GM20000 (cell line): ENCODE results near the gene WWC2.
"Not testable (repeated sequence)": the region's sequence is repeated elsewhere in the genome, so short reads cannot be mapped to it uniquely, and the experiment has no call there.

ENCODE experiments used
- DNase-seq: peaks from one replicate; pipeline ENCODE4 v3.0.0; 2012; ENCODE audit warnings: low spot score
- CTCF ChIP-seq: IDR thresholded peaks from 2 replicates; pipeline ENCODE4 v1.5.1; 2012; ENCODE audit warnings: mild to moderate bottlenecking, control low read depth; ENCODE audit errors: extremely low read depth, missing control alignments

WWC2 gene

GRCh38 chr4:183149616-183150539, 50.8 kb downstream of the WWC2 start:
- no peak for TF ChIP-seq CTCF
- no peak for DNase-seq

GRCh38 chr4:183150664-183151063, 51.6 kb downstream of the WWC2 start:
- DNase-seq, result not testable (repeated sequence)

- DNase-seq, result not testable (repeated sequence)
Observed at GRCh38 chr4:183152232-183152631, 53.2 kb downstream of the WWC2 start.

- DNase-seq, result no peak
- no peak for TF ChIP-seq CTCF
Observed at GRCh38 chr4:183153190-183153916, 54.3 kb downstream of the WWC2 start.

- no peak for TF ChIP-seq CTCF
- no peak for DNase-seq
Observed at GRCh38 chr4:183154701-183155391, 55.8 kb downstream of the WWC2 start.

- no peak for DNase-seq
- no peak for TF ChIP-seq CTCF
Observed at GRCh38 chr4:183155450-183156184, 56.6 kb downstream of the WWC2 start.

GRCh38 chr4:183157215-183157614, 58.2 kb downstream of the WWC2 start:
- no peak for DNase-seq
- no peak for TF ChIP-seq CTCF
